HS-27A (cell line): ENCODE measurements around the gene PAX8.

Experiments
- DNase-seq: peaks from one replicate; pipeline ENCODE4 v3.0.0-alpha.2; 2012; ENCODE audit warnings: low read depth, missing footprints

The PAX8 gene

GRCh38 chr2:113167115-113167932 is 111.4 kb downstream of the PAX8 start:
- no peak for DNase-seq

GRCh38 chr2:113166187-113166645 is 112.5 kb downstream of the PAX8 start:
- DNase-seq, result no peak
